Measurements from ENCODE around the gene DNAH14. TPM values are rescaled to one million over a fixed set of nuclear protein-coding genes. Genes with fewer than 3 reads are reported as not detected.

Gene DNAH14
- total and polyA plus RNA-seq, 2 of the 8 experiments (the other 6 are each of a cell fraction or from before 2014, with no cell fraction given): 8.4 to 40.7 TPM

DNA sequence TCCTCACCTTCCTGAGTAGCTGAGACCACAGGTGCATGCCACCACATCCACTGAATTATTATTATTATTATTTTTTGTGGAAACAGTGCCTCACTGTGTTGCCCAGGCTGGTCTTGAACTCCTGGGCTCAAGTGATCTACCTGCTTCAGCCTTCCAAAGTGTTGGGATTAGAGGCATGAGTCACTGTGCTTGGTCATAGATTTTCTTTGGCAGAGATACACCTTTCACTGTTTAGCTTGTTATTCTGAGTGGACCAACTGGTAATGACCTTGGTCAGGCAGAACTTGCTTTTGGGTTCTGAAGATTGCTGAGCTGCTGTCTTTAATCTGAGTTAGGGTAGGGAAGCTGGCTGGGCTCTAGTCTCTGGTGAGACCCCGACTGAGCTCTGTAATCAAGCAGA lies 66.8 kb downstream of the DNAH14 start (continued):
- TF ChIP-seq, protein P1, sequence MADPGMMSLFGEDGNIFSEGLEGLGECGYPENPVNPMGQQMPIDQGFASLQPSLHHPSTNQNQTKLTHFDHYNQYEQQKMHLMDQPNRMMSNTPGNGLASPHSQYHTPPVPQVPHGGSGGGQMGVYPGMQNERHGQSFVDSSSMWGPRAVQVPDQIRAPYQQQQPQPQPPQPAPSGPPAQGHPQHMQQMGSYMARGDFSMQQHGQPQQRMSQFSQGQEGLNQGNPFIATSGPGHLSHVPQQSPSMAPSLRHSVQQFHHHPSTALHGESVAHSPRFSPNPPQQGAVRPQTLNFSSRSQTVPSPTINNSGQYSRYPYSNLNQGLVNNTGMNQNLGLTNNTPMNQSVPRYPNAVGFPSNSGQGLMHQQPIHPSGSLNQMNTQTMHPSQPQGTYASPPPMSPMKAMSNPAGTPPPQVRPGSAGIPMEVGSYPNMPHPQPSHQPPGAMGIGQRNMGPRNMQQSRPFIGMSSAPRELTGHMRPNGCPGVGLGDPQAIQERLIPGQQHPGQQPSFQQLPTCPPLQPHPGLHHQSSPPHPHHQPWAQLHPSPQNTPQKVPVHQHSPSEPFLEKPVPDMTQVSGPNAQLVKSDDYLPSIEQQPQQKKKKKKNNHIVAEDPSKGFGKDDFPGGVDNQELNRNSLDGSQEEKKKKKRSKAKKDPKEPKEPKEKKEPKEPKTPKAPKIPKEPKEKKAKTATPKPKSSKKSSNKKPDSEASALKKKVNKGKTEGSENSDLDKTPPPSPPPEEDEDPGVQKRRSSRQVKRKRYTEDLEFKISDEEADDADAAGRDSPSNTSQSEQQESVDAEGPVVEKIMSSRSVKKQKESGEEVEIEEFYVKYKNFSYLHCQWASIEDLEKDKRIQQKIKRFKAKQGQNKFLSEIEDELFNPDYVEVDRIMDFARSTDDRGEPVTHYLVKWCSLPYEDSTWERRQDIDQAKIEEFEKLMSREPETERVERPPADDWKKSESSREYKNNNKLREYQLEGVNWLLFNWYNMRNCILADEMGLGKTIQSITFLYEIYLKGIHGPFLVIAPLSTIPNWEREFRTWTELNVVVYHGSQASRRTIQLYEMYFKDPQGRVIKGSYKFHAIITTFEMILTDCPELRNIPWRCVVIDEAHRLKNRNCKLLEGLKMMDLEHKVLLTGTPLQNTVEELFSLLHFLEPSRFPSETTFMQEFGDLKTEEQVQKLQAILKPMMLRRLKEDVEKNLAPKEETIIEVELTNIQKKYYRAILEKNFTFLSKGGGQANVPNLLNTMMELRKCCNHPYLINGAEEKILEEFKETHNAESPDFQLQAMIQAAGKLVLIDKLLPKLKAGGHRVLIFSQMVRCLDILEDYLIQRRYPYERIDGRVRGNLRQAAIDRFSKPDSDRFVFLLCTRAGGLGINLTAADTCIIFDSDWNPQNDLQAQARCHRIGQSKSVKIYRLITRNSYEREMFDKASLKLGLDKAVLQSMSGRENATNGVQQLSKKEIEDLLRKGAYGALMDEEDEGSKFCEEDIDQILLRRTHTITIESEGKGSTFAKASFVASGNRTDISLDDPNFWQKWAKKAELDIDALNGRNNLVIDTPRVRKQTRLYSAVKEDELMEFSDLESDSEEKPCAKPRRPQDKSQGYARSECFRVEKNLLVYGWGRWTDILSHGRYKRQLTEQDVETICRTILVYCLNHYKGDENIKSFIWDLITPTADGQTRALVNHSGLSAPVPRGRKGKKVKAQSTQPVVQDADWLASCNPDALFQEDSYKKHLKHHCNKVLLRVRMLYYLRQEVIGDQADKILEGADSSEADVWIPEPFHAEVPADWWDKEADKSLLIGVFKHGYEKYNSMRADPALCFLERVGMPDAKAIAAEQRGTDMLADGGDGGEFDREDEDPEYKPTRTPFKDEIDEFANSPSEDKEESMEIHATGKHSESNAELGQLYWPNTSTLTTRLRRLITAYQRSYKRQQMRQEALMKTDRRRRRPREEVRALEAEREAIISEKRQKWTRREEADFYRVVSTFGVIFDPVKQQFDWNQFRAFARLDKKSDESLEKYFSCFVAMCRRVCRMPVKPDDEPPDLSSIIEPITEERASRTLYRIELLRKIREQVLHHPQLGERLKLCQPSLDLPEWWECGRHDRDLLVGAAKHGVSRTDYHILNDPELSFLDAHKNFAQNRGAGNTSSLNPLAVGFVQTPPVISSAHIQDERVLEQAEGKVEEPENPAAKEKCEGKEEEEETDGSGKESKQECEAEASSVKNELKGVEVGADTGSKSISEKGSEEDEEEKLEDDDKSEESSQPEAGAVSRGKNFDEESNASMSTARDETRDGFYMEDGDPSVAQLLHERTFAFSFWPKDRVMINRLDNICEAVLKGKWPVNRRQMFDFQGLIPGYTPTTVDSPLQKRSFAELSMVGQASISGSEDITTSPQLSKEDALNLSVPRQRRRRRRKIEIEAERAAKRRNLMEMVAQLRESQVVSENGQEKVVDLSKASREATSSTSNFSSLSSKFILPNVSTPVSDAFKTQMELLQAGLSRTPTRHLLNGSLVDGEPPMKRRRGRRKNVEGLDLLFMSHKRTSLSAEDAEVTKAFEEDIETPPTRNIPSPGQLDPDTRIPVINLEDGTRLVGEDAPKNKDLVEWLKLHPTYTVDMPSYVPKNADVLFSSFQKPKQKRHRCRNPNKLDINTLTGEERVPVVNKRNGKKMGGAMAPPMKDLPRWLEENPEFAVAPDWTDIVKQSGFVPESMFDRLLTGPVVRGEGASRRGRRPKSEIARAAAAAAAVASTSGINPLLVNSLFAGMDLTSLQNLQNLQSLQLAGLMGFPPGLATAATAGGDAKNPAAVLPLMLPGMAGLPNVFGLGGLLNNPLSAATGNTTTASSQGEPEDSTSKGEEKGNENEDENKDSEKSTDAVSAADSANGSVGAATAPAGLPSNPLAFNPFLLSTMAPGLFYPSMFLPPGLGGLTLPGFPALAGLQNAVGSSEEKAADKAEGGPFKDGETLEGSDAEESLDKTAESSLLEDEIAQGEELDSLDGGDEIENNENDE (IDR thresholded peaks at IDR 0.05; ENCODE audit: insufficient replicate concordance, low read length): no peak
- TF ChIP-seq CREB1 (IDR thresholded peaks at IDR 0.05) (no peak), RBBP5 (IDR thresholded peaks at IDR 0.05; ENCODE audit: borderline replicate concordance, low read depth, low read length) (no peak), PHF8 (conservative IDR thresholded peaks at IDR 0.05; ENCODE audit: low read depth, low read length) (no peak), KDM5A (IDR thresholded peaks at IDR 0.05; ENCODE audit: low read length) (no peak), TCF12 (IDR thresholded peaks at IDR 0.05; ENCODE audit: low read depth, low read length) (no peak), TBP (IDR thresholded peaks at IDR 0.05; ENCODE audit: low read depth, low read length) (no peak), NRF1 (IDR thresholded peaks at IDR 0.05; ENCODE audit: low read depth, low read length) (no peak), MAFK (IDR thresholded peaks at IDR 0.05; ENCODE audit: low read depth, low read length) (no peak)
- TF ChIP-seq, protein P2, sequence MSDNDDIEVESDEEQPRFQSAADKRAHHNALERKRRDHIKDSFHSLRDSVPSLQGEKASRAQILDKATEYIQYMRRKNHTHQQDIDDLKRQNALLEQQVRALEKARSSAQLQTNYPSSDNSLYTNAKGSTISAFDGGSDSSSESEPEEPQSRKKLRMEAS (IDR thresholded peaks at IDR 0.05): no peak
- TF ChIP-seq, protein P3, sequence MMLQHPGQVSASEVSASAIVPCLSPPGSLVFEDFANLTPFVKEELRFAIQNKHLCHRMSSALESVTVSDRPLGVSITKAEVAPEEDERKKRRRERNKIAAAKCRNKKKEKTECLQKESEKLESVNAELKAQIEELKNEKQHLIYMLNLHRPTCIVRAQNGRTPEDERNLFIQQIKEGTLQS (IDR thresholded peaks at IDR 0.05; ENCODE audit: insufficient read depth, low read depth, low read length): no peak

Data from H1 (cell line).